Neuron (in vitro differentiated cells): ENCODE results near the gene EMILIN3.

ENCODE experiments used
- H2AFZ ChIP-seq: one replicate; pipeline ENCODE4 v1.6.1; 2013; ENCODE audit warnings: low read depth, mild to moderate bottlenecking, inconsistent platforms, low read length, moderate library complexity
- H3K27me3 ChIP-seq: one replicate; pipeline ENCODE4 v1.6.1; 2013; ENCODE audit warnings: low read length; ENCODE audit not compliant: insufficient read depth
- H3K36me3 ChIP-seq: one replicate; pipeline ENCODE4 v1.6.1; 2013; ENCODE audit warnings: low read length; ENCODE audit not compliant: insufficient read depth
- H3K4me1 ChIP-seq: one replicate; pipeline ENCODE4 v1.6.1; 2013; ENCODE audit warnings: low read length; ENCODE audit not compliant: insufficient read depth
- H3K4me3 ChIP-seq: 2 replicates; pipeline ENCODE4 v1.5.1; 2013; ENCODE audit warnings: mild to moderate bottlenecking, low read length, moderate library complexity
- H3K9me3 ChIP-seq: one replicate; pipeline ENCODE4 v1.6.1; 2013; ENCODE audit warnings: low read length

Gene EMILIN3, protein sequence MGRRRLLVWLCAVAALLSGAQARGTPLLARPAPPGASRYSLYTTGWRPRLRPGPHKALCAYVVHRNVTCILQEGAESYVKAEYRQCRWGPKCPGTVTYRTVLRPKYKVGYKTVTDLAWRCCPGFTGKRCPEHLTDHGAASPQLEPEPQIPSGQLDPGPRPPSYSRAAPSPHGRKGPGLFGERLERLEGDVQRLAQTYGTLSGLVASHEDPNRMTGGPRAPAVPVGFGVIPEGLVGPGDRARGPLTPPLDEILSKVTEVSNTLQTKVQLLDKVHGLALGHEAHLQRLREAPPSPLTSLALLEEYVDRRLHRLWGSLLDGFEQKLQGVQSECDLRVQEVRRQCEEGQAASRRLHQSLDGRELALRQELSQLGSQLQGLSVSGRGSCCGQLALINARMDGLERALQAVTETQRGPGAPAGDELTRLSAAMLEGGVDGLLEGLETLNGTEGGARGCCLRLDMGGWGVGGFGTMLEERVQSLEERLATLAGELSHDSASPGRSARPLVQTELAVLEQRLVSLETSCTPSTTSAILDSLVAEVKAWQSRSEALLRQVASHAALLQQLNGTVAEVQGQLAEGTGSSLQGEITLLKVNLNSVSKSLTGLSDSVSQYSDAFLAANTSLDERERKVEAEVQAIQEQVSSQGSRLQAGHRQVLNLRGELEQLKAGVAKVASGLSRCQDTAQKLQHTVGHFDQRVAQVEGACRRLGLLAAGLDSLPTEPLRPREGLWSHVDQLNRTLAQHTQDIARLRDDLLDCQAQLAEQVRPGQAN

DNA sequence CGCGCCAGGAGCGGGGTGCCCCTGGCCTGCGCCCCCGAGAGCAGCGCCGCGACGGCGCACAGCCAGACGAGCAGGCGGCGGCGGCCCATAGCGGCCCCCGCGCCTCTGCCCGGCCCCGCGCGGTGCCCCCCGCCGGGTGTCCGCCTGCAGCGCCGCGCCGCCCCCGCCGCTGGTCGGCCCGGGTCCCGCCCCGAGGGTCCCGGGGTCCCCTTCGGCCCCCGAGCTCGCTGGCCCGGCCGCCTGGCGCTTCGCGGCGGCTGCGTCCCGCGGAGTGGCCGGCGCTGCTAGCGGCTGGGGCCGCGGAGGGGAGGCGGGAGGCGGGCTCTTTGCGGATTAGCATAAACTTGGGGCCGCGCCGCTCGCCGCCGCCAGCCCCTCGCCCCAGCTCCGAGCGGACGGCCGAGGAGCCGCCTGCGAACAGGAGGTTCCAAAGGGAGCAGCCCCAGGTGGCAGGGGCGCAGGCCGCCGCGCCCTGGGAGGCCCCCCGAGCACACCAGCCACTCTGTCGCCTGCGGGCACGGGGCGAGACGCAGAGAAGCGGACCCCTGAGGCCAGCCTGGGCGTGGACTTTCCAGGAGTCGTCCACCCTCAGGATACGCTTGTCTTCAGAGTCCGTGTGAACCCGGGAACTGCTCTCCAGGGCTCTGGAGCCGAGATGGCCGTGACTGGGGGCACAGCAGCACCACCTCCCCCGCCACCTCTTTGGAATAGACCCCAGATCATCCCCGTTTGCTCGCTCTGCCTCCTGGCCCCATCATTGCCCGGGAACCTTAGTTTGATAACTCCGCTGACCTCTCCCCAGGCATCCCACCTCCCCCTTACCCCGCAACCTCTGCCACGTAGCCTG, at the start of gene EMILIN3:
Gene EMILIN3 (minus strand): TSS at position 273 of the 847 bp plus-strand sequence. CDS start 184 bp downstream, at position 89.
- Histone ChIP-seq H3K27me3 (peaks cover 10% of the 10 kb centered on the region), H3K4me1 (no peaks in the 10 kb centered on the region), H3K36me3 (no peaks in the 10 kb centered on the region), H3K9me3 (peaks cover 6% of the 10 kb centered on the region), H2AFZ (peak within 1 kb of the TSS; percentile 87), H3K4me3 (peak within 1 kb of the TSS; percentile 41)

DNA sequence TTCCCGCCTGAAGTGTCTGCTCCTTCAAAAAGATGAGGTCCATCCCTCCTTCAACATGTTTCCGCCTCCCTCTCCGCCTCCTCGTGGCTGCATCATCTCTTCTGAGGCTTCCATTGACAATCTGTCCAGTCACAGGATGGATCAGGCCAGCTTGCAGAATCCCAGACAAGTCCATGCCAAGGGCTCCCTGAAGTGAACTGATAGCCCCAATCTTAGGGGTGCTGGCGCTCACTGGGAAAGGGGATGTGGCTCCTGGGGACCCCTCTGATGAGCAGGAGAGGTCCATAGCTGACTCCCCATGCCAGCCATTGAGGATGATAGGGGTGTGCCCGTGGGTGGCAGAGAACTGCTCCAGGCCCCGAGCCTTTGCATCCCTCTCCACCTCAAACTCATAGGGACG, 48.6 kb upstream of the EMILIN3 start:
- H3K4me3 ChIP-seq, result no peak overlapping the region
- no peaks in the 10 kb centered on the region for H3K9me3 ChIP-seq
- H2AFZ ChIP-seq, result no peak overlapping the region
- peaks cover 92% of the 10 kb centered on the region for H3K36me3 ChIP-seq
- H3K27me3 ChIP-seq, result no peaks in the 10 kb centered on the region
- H3K4me1 ChIP-seq, result no peaks in the 10 kb centered on the region

DNA sequence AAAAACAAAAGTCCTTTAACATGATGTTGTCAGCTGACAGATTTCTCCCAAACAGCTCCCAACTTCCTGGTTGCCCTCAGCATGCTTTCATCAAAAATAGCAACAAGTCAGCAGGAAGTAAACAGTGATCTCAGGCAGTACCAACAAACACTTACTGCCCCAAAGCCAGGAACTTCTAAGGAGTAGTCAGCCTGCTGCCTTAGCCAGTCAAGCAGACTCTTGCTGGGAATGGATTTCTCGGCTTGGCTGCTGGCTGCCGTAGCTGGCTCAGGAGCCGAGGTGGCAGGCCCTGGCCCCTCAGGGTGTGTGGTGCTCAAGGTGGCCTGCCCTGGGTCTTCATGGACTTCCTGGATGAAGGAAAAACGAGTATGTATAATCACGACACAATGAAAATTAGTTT, 46.6 kb upstream of the EMILIN3 start:
- H3K4me3 ChIP-seq, result no peak overlapping the region
- H3K4me1 ChIP-seq, result no peaks in the 10 kb centered on the region
- no peaks in the 10 kb centered on the region for H3K27me3 ChIP-seq
- H2AFZ ChIP-seq, result no peak overlapping the region
- H3K36me3 ChIP-seq, result peaks cover 96% of the 10 kb centered on the region
- H3K9me3 ChIP-seq, result no peaks in the 10 kb centered on the region

DNA sequence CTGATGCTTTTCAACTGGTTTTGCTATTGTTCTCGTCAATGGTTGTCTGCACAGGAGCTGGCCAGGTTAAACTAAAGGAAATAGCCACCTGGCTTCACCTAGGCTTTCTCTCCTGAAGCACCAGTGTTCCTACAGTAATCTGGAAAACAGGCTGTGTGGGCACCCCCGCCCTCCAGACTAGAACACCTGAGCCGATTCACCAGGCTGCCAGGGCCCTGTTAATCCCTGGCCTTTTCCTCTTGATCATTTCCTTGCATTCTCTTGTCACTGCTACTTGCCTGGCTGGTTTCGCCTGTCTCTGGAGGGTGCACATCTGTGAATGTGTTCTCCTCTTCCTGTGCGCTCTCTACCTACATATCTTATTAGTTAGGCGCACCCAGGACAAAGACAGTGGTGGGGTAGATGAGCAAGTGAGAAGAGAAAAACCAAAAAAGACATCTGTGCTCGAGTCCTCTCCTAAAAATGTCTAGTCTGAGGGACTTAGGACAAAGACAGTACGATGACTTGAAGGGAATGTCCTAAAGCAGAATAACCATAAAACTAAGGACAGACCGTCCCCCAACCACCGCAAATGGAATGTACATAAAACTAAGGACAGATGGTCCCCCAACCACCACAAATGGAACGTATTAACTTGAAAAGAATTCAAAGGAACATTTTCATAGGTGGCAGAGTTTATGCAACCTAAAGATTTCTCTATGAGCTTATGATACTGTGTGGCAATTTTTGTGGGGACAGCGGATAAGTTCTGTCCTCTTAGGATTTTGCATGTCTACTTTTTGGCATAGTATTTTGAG, 45.9 kb upstream of the EMILIN3 start:
- peaks cover 94% of the 10 kb centered on the region for H3K36me3 ChIP-seq

DNA sequence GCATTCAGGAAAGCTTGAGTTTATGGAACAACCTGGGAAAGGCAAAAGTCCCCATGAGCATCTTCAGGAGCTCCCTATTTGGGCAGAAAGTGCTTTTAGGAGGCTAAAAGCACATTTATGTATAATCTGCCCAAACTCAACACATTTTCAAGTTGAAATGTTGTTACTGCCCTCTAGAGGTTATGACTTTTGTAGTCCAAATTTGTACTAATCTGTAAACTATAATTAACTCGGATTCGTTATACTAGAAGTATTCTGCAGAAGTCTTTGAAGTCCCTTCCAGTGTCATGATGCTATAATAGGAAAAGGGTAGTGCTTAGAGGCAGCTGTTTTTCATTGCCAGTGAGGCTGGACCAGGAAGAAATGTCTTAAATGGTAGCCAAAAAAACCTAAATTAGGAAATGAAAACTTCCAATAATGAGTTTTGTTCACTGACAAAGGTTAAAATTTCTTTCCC, 44.8 kb upstream of the EMILIN3 start:
- Histone ChIP-seq H3K27me3 (no peaks in the 10 kb centered on the region), H3K36me3 (peaks cover 88% of the 10 kb centered on the region), H3K4me3 (no peak overlapping the region), H2AFZ (no peak overlapping the region), H3K4me1 (peaks cover 12% of the 10 kb centered on the region), H3K9me3 (no peaks in the 10 kb centered on the region)

More for the DNA sequence above, 45.9 kb upstream of the EMILIN3 start:
- no peaks in the 10 kb centered on the region for H3K27me3 ChIP-seq
- no peak overlapping the region for H3K4me3 ChIP-seq
- H3K4me1 ChIP-seq, result peaks cover 1% of the 10 kb centered on the region
- H3K9me3 ChIP-seq, result no peaks in the 10 kb centered on the region
- no peak overlapping the region for H2AFZ ChIP-seq

DNA sequence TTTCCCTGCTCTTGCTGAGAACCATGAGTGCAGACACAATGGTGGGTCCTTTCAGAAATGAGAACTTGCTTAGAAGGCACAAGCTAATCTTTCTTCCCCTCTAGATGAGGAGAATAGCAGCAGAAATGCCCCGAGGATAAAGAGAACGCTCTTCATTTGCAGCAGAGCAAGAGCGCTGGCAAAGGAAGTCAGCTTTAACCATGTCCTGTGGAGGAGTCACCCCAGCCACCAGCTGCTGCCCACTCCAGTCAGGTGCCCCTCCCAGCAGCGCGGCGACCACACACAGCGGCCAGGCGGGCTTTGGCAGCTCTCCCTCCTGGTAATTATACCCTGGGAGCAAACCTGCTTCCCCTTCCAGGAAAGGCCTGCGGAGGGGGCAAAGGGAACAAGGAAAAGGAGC, 42.4 kb upstream of the EMILIN3 start:
- Histone ChIP-seq H3K4me1 (peaks cover 12% of the 10 kb centered on the region), H3K4me3 (no peak overlapping the region), H3K27me3 (no peaks in the 10 kb centered on the region), H3K9me3 (no peaks in the 10 kb centered on the region), H2AFZ (no peak overlapping the region), H3K36me3 (peaks cover 85% of the 10 kb centered on the region)

DNA sequence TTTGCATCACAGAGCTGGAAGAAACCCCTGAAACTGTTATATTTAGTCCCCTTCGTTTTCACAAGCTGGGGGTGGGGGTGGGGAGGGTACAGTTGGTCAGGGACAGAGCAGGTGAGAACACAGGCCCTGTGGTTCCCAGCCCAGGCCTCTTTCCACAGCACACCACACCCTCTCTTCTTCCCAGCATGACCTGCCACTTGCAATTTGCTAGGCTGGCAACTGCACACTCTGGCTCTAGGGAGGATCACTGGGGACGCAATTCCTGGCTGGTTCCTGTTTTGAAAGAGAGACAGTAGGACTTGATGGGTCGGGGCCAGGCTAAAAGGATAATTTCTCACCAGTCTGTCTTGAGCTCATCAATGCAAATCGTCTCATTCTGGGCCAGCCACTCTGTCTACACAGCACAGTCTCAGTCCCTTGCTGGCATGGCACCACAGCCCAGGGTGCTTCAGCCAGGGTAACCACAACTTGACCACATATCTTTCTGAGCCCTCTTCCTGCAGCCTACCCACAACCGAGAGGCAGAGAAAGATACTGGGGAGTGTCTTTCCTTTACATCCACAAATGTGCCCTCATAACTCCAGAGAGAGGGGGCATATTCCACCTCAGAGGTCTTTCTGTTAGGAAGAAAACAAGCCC, 41.7 kb upstream of the EMILIN3 start:
- no peaks in the 10 kb centered on the region for H3K9me3 ChIP-seq
- no peak overlapping the region for H3K4me3 ChIP-seq
- no peak overlapping the region for H2AFZ ChIP-seq
- no peaks in the 10 kb centered on the region for H3K27me3 ChIP-seq
- H3K36me3 ChIP-seq, result peaks cover 84% of the 10 kb centered on the region
- peaks cover 12% of the 10 kb centered on the region for H3K4me1 ChIP-seq

DNA sequence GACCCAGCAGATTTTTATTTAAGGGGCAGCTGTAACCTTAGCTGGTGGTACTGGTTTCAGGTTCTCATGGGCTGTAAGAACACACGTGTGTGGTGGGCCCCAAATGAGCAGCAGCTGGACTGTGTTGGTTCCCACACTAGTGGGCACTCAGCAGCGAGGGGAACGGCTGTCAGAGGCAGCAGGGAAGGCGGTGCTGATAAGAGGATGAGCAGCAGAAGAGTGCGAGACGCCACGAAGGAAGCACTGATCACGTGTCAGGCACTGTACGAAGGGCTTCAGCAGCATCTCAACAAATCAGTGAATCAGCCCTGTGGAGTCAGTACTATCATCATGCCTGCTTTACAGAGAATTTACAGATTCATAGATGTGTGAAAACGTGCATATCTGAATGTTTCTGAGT, 41.0 kb upstream of the EMILIN3 start:
- Histone ChIP-seq H3K9me3 (no peaks in the 10 kb centered on the region), H3K36me3 (peaks cover 81% of the 10 kb centered on the region)

DNA sequence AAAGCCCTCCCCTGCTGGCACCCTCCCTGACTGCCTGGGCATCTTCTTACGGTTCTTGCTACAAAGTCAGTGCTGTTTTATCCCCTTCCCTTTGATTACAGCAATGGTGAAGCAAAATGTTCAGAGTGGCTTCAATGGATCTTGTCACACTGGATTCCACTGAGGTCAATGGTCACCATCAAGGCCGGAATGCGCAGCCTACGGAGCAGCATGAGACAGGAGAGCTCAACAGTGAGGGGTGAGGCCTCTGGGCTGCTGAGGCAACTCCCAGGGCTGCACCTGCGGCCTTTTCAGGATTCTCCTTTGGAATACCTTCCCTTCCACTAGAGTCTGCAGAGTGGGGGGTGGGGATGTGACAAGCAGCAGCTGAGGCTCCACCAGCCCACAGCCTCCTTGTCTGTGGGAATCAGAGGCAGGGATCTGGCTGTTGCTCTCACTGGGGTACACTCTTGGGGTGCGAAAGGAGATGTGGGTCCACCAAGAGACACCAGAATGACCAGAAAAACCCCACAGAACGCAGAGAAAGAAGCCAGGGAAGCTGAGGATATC, 40.4 kb upstream of the EMILIN3 start:
- Histone ChIP-seq H3K4me1 (peaks cover 12% of the 10 kb centered on the region), H2AFZ (no peak overlapping the region), H3K36me3 (peaks cover 78% of the 10 kb centered on the region), H3K27me3 (no peaks in the 10 kb centered on the region), H3K4me3 (no peak overlapping the region), H3K9me3 (no peaks in the 10 kb centered on the region)

More for the DNA sequence above, 41.0 kb upstream of the EMILIN3 start:
- Histone ChIP-seq H3K4me1 (peaks cover 12% of the 10 kb centered on the region), H3K27me3 (no peaks in the 10 kb centered on the region), H3K4me3 (no peak overlapping the region), H2AFZ (no peak overlapping the region)

DNA sequence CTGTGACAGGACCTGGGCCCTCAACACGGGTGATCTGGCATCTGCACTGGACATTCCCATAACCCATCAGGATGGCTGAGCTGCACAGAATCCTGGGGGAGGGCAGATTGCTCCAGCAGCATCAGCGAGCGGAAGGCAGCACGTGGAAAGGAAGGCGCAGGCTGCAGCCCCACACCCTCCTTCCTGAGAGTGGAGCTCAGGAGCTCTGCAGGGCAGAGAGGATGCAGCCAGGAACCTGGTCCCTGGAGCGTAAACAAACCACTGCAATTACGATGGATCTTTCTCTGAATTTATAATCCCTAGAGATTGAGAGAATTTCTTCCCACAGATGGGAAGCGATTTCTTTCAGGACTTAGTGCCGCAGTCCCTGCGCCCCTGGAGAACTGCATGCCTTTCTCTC, 39.7 kb upstream of the EMILIN3 start:
- H3K27me3 ChIP-seq, result no peaks in the 10 kb centered on the region
- peaks cover 74% of the 10 kb centered on the region for H3K36me3 ChIP-seq
- H3K4me1 ChIP-seq, result peaks cover 12% of the 10 kb centered on the region
- no peaks in the 10 kb centered on the region for H3K9me3 ChIP-seq
- no peak overlapping the region for H3K4me3 ChIP-seq
- no peak overlapping the region for H2AFZ ChIP-seq

DNA sequence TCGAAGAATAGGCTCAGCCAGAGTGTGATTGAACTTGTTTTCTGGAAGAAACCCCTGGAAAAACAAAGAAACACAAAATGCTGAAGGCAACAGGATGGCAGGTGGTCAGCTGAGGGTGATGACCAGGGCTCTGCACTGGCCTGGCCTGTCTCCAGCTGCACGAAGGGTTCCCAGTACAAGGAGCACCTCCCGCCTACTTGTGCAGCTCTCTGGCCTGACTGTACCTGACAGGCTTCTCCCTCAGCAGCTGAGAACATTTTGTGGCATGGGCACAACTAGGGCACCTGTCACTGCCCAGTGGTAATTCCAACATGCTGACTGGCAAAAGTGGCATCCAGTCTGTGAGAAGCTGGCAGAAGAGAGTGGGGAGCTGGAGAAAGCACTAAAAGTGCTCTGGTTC, 38.8 kb upstream of the EMILIN3 start:
- Histone ChIP-seq H3K27me3 (no peaks in the 10 kb centered on the region), H3K4me1 (peaks cover 12% of the 10 kb centered on the region), H3K9me3 (no peaks in the 10 kb centered on the region), H3K4me3 (no peak overlapping the region), H2AFZ (no peak overlapping the region), H3K36me3 (peaks cover 65% of the 10 kb centered on the region)
